ENCODE results near the gene SLCO2B1. TPM values are rescaled to one million over a fixed set of nuclear protein-coding genes. Genes with fewer than 3 reads are reported as not detected.

SLCO2B1 gene
- total RNA-seq, 1 experiment from 2014 or later = 1.9 TPM

- no peak for DNase-seq (ENCODE audit: low spot score)
These were observed 6.2 kb upstream of the SLCO2B1 start for GRCh38 chr11:75144716-75145014.

GRCh38 chr11:75145196-75145971, 5.5 kb upstream of the SLCO2B1 start:
- no peak for DNase-seq (ENCODE audit: low spot score)

GRCh38 chr11:75145972-75146519, 4.9 kb upstream of the SLCO2B1 start:
- DNase-seq (ENCODE audit: low spot score) = no peak

- DNase-seq (ENCODE audit: low spot score) = no peak
These were observed 4.2 kb upstream of the SLCO2B1 start for GRCh38 chr11:75146711-75147110.

- no peak for DNase-seq (ENCODE audit: low spot score)
These were observed 3.6 kb upstream of the SLCO2B1 start for GRCh38 chr11:75147191-75147874.

- no peak for DNase-seq (ENCODE audit: low spot score)
These were observed 3.0 kb upstream of the SLCO2B1 start for GRCh38 chr11:75147875-75148263.

GRCh38 chr11:75148436-75148983, 2.4 kb upstream of the SLCO2B1 start:
- DNase-seq (ENCODE audit: low spot score) = no peak

- no peak for DNase-seq (ENCODE audit: low spot score)
These were observed 991 bp upstream of the SLCO2B1 start for GRCh38 chr11:75149766-75150465.

- peak; percentile 40 for DNase-seq (ENCODE audit: low spot score)
These were observed 590 bp downstream of the SLCO2B1 start for GRCh38 chr11:75151346-75152047.

- no peak for DNase-seq (ENCODE audit: low spot score)
These were observed 1.2 kb downstream of the SLCO2B1 start for GRCh38 chr11:75152090-75152489.

GRCh38 chr11:75152651-75153427, 1.9 kb downstream of the SLCO2B1 start:
- no peak for DNase-seq (ENCODE audit: low spot score)

- DNase-seq (ENCODE audit: low spot score) = no peak
These were observed 4.0 kb downstream of the SLCO2B1 start for GRCh38 chr11:75154646-75155569.

GRCh38 chr11:75155570-75156422, 4.9 kb downstream of the SLCO2B1 start:
- DNase-seq (ENCODE audit: low spot score) = peak; percentile 45

GRCh38 chr11:75158241-75158640, 7.3 kb downstream of the SLCO2B1 start:
- no peak for DNase-seq (ENCODE audit: low spot score)

GRCh38 chr11:75158696-75159150, 7.8 kb downstream of the SLCO2B1 start:
- DNase-seq (ENCODE audit: low spot score) = peak; percentile 57

- peak; percentile 69 for DNase-seq (ENCODE audit: low spot score)
These were observed 8.4 kb downstream of the SLCO2B1 start for GRCh38 chr11:75159151-75159953.

- DNase-seq (ENCODE audit: low spot score) = no peak
These were observed 9.4 kb downstream of the SLCO2B1 start for GRCh38 chr11:75160220-75160757.
